ENCODE measurements around the gene TDO2.

- no peak for TF ChIP-seq CTCF (conservative IDR thresholded peaks at IDR 0.05; ENCODE audit: low read length)
- no peak for TF ChIP-seq EZH2phosphoT487 (IDR thresholded peaks at IDR 0.05; ENCODE audit: borderline replicate concordance)
Observed at GRCh38 chr4:155903453-155903852, at the start of gene TDO2.

All from Loucy (cell line).